Measurements from ENCODE around the gene TMPO. TPM values are rescaled to one million over a fixed set of nuclear protein-coding genes. Genes with fewer than 3 reads are reported as not detected.
A peak's percentile ranks its signal among the peaks of the same experiment; 100 is the strongest.

Gene TMPO
- polyA plus RNA-seq, 1 donor (not counting 4 experiments of a cell fraction or from before 2014, with no cell fraction given) = 41.0 TPM

GRCh38 chr12:98578821-98579220 is 63.4 kb downstream of the TMPO start:
- FAIRE-seq (peak; percentile 5), DNase-seq (ENCODE audit: low read depth, low spot score) (no peak)
- Histone ChIP-seq H3K27me3 (ENCODE audit: control insufficient read depth, extremely low read depth, insufficient read depth, low read length) (no peaks in the 10 kb centered on the region), H3K4me1 (ENCODE audit: control insufficient read depth, extremely low read depth, insufficient read depth, low read length) (no peaks in the 10 kb centered on the region), H3K79me2 (ENCODE audit: control insufficient read depth, insufficient read depth, low read length) (no peaks in the 10 kb centered on the region), H3K4me3 (ENCODE audit: control insufficient read depth in 2 of 3, extremely low read depth in 1 of 3, insufficient read depth in 2 of 3, low read depth in 1 of 3, low read length in 3 of 3) (no peak overlapping the region), H3K27ac (ENCODE audit: control insufficient read depth, insufficient read depth, low read length) (no peak overlapping the region), H3K9me3 (ENCODE audit: control insufficient read depth, low read depth, low read length) (no peaks in the 10 kb centered on the region), H3K4me2 (ENCODE audit: control insufficient read depth, extremely low read depth, insufficient read depth, low read depth, low read length) (no peak overlapping the region), H4K20me1 (ENCODE audit: control insufficient read depth, extremely low read depth, insufficient read depth, low read length) (no peaks in the 10 kb centered on the region), H2AFZ (ENCODE audit: control insufficient read depth, low read length) (no peak overlapping the region), H3K9ac (ENCODE audit: control insufficient read depth, extremely low read depth, insufficient read depth, low read length) (no peak overlapping the region), H3K9me1 (ENCODE audit: control insufficient read depth, extremely low read depth, insufficient read depth, low read length) (no peaks in the 10 kb centered on the region), H3K36me3 (ENCODE audit: control insufficient read depth in 2 of 2, extremely low read depth in 1 of 2, insufficient read depth in 2 of 2, low read length in 2 of 2) (no peaks in the 10 kb centered on the region)
- dilution Hi-C loops (cut with MboI; ENCODE audit: extremely low pct_ligation_motif_present, low sequenced_read_pairs) = no loop called here
- TF ChIP-seq CTCF (optimal IDR thresholded peaks at IDR 0.05 in 1 of 3, IDR thresholded peaks at IDR 0.05 in 1 of 3, conservative IDR thresholded peaks at IDR 0.05 in 1 of 3; ENCODE audit: extremely low read depth in 1 of 3, insufficient read depth in 2 of 3, low read length in 3 of 3) = no peak
- no peak for TF ChIP-seq EZH2 (IDR thresholded peaks at IDR 0.05; ENCODE audit: low read length)

GRCh38 chr12:98579347-98579746 is 64.0 kb downstream of the TMPO start:
- dilution Hi-C loops (cut with MboI; ENCODE audit: extremely low pct_ligation_motif_present, low sequenced_read_pairs) = no loop called here
- no peak overlapping the region for H3K9ac ChIP-seq (ENCODE audit: control insufficient read depth, extremely low read depth, insufficient read depth, low read length)
- DNase-seq (ENCODE audit: low read depth, low spot score) = no peak
- H4K20me1 ChIP-seq (ENCODE audit: control insufficient read depth, extremely low read depth, insufficient read depth, low read length) = no peaks in the 10 kb centered on the region
- H2AFZ ChIP-seq (ENCODE audit: control insufficient read depth, low read length) = no peak overlapping the region
- H3K9me3 ChIP-seq (ENCODE audit: control insufficient read depth, low read depth, low read length) = no peaks in the 10 kb centered on the region
- H3K4me1 ChIP-seq (ENCODE audit: control insufficient read depth, extremely low read depth, insufficient read depth, low read length) = no peaks in the 10 kb centered on the region
- no peak for FAIRE-seq
- H3K79me2 ChIP-seq (ENCODE audit: control insufficient read depth, insufficient read depth, low read length) = no peaks in the 10 kb centered on the region
- TF ChIP-seq EZH2 (IDR thresholded peaks at IDR 0.05; ENCODE audit: low read length) (no peak), CTCF (optimal IDR thresholded peaks at IDR 0.05 in 1 of 3, IDR thresholded peaks at IDR 0.05 in 1 of 3, conservative IDR thresholded peaks at IDR 0.05 in 1 of 3; ENCODE audit: extremely low read depth in 1 of 3, insufficient read depth in 2 of 3, low read length in 3 of 3) (no peak)
- H3K27me3 ChIP-seq (ENCODE audit: control insufficient read depth, extremely low read depth, insufficient read depth, low read length) = no peaks in the 10 kb centered on the region
- no peak overlapping the region for H3K4me2 ChIP-seq (ENCODE audit: control insufficient read depth, extremely low read depth, insufficient read depth, low read depth, low read length)
- H3K4me3 ChIP-seq (ENCODE audit: control insufficient read depth in 2 of 3, extremely low read depth in 1 of 3, insufficient read depth in 2 of 3, low read depth in 1 of 3, low read length in 3 of 3) = no peak overlapping the region
- no peaks in the 10 kb centered on the region for H3K9me1 ChIP-seq (ENCODE audit: control insufficient read depth, extremely low read depth, insufficient read depth, low read length)
- H3K36me3 ChIP-seq (ENCODE audit: control insufficient read depth in 2 of 2, extremely low read depth in 1 of 2, insufficient read depth in 2 of 2, low read length in 2 of 2) = no peaks in the 10 kb centered on the region
- H3K27ac ChIP-seq (ENCODE audit: control insufficient read depth, insufficient read depth, low read length) = no peak overlapping the region

All from keratinocyte (primary cell).